HG02610 (cell line): ENCODE measurements around the gene UBLCP1.
A peak's percentile ranks its signal among the peaks of the same experiment; 100 is the strongest.

Experiments used
- ATAC-seq: cut with Tn5 transposase; IDR thresholded peaks from one replicate; pipeline ENCODE4 v1.9.1; 2021; ENCODE audit warnings: mild to moderate bottlenecking, moderate library complexity; ENCODE audit not compliant: unreplicated experiment

Gene UBLCP1

GRCh38 chr5:159309689-159310433 lies 46.8 kb downstream of the UBLCP1 start:
- no peak for ATAC-seq

DNA sequence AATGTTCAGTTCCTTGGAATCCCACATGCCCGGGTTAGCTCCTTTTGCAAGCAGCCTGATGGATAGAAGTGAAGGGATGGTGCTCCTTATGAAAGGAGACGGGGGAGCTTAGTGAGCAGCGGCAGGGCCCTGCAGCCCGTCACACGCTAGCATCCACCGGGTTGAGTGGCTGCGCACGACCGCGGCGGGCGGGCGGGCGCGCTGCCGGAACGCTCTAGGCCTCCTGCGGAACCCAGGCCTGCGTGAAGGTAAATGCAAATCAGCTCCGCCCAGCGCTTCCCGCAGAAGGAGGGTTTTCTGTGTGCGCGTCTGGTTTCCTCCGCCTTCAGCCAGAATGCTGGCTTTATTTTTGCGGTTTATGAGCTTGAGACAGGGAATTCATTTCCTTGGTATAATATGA lies 47.4 kb downstream of the UBLCP1 start:
- peak; percentile 69 for ATAC-seq

- ATAC-seq: no peak
Observed at GRCh38 chr5:159311063-159311462, 48.0 kb downstream of the UBLCP1 start.

GRCh38 chr5:159313197-159313596 lies 50.1 kb downstream of the UBLCP1 start:
- no peak for ATAC-seq

- ATAC-seq: peak; percentile 69
Observed at GRCh38 chr5:159316519-159317383, 53.7 kb downstream of the UBLCP1 start.

- ATAC-seq: no peak
Observed at GRCh38 chr5:159317849-159318248, 54.8 kb downstream of the UBLCP1 start.

DNA sequence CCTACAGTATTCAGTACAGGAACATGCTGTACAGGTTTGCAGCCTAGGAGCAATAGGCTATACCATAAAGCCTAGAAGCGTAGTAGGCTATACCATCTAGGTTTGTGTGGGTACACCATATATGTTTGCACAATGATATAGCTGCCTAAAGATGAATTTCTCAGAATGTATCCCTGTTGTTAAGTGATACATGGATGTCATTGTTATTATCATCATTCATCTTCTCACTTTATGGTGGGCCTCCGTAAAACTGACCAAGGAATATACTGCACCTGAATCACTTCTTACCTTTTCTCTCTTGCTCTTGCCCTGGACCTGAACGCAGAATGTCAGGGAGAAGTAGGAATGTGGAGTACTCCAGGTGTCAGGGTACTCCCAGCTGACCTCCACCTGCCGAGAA lies 55.4 kb downstream of the UBLCP1 start:
- no peak for ATAC-seq

DNA sequence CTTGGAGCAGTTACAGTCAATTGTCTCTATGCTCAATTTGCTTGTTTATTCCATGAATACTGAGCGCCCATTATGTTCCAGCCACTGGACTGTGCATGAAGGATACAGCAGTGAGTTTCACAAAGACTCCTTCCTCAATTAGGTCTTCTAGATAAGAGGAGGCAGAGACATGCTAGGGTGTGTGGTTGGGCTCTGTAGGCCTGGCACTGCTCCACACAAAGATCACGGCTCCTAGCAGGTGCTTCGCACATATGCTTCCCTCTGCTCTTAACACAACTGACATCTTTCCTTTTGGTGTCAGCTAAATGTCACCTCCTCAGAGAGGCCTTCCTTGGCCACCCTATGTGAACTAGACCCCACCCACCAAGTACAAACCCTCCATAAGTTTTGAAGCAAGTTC lies 56.3 kb downstream of the UBLCP1 start:
- ATAC-seq: no peak

DNA sequence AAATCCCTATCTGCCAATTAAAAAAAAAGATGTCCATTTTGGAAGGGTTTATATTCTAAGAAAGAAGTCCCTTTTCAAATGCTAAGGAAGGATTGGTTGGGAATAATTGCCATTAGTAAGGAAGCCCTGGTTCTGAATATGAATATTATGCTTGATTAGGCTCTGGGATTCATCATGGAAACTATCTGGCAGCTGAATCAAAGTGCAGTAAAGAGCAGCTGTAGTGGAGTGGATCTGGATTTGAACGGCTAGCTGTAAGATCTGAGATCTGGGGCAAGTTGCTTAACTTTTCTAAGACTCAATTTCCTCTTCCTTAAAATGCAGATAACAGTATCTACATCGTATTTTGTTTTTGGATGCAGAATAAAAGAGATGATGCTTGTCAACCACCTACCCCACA lies 56.7 kb downstream of the UBLCP1 start:
- ATAC-seq: no peak

- ATAC-seq: no peak
Observed at GRCh38 chr5:159322180-159322579, 59.1 kb downstream of the UBLCP1 start.

GRCh38 chr5:159324102-159324755 lies 61.1 kb downstream of the UBLCP1 start:
- no peak for ATAC-seq

DNA sequence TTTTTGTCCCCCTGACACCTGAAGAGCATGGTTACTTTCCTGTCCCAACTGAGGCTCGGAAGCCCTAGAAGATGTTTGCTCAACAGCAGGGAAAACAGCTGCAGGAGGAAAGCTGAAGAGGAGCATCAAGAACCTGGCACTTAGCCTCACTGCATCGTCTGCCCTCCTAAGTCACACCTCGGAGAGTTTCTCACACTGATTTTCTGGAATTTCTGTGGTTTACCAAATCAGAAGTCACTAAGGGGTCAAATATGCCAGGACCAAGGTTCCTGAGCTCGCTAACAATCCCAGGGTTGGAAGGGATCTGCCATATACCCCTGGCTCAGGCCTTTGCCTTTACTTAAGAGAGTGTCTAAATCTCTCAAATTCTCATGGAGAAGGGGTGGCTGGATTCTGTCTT lies 61.9 kb downstream of the UBLCP1 start:
- ATAC-seq: no peak

DNA sequence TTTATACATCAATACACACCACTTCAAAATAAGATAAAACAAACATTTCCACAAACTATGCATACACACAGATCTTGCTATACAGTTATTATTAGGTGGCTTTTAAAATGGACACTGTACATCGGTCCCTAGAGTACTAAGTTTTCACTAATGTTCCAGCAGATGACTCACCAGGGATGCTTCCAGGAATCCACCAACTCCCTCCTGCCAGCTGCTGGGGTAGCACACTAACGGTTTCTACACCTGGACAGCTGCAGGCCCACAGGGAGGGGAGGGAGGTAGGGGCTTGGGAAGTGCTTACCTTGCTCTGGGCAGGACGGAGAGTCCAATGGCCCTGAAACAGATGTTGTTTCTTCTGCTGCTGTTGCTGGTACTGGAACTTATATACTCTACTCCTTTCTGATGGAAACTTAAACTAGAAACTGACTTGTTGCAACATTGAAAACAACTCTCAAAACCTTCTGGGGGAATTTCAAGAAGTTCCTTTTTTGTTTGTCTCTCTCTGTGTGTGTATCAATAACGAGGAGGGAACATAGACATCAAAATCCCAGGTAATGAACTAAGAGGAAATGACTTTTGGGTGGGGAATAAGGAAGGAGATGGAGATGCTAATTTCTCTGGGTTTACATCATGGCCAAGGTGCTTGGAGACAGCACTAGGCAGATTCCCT lies 67.2 kb downstream of the UBLCP1 start, which contains the start of gene IL12B:
IL12B (minus strand) TSS at position 357 of the 670 bp plus-strand sequence. CDS start 3,705 bp downstream, outside the sequence.
- ATAC-seq: no peak

DNA sequence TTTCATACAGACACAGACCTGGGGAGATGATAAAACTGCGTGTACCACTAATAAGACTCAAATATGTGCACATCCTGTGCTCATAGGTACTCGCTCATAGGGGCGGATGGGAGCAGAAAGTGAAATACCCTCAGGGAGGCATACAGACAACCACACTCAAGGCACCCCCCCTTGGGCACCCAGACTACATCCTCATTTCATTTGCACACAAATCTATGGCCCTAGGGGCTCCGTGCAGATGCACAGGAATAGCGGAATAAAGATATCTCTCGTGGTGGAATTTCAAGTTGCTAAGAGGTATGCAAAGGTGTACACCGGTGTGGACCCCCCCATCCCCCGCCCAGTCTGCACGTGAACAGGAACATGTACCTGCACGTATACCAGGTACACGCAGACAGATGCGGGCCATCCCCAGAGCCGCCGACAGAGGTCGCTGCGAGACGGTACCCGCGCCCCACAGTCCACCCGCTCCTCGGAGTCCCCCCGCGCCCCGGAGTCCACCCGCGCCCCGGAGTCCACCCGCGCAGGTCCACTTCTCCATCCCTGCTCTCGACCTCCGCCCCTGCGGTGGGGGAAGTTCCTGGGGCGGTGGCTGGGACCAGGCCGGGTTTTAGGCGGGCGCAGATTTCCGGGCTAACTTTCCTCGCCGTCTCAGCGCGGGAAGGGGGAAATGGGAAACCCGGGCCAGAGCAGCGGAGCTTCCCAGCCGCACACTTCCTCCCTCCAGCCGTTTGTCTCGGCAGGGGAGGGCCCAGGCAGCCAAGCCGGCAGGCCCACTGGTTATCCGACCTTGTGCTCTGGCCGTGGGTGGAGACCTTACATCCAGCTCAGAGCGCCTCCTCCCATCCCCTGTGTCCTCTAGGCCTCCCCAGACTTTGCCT lies 68.2 kb downstream of the UBLCP1 start:
- ATAC-seq: peak; percentile 50

GRCh38 chr5:159332800-159333544 lies 69.9 kb downstream of the UBLCP1 start:
- peak; percentile 43 for ATAC-seq

GRCh38 chr5:159333545-159333925 lies 70.4 kb downstream of the UBLCP1 start:
- ATAC-seq: no peak
